SK-N-SH treated with all-trans-retinoic acid at 6 μM for 48 hours (cell line): ENCODE data around the gene NTM.

Experiments
- ARNTL ChIP-seq: fragments of 450-650 bp; formaldehyde crosslinking; IDR thresholded peaks from 2 replicates; pipeline ENCODE4 v1.5.0; 2020; ENCODE audit warnings: low read depth, mild to moderate bottlenecking, moderate library complexity, borderline replicate concordance
- BACH2 ChIP-seq: fragments of 250-450 bp; sonication (Bioruptor Pico); IDR thresholded peaks from 2 replicates; pipeline ENCODE4 v1.9.0; 2021; ENCODE audit warnings: mild to moderate bottlenecking, borderline replicate concordance
- ESRRG ChIP-seq: fragments of 250-450 bp; sonication (Bioruptor Pico); IDR thresholded peaks from 2 replicates; pipeline ENCODE4 v1.6.1; 2021; ENCODE audit warnings: mild to moderate bottlenecking
- RARB ChIP-seq: fragments of 250-450 bp; sonication (Bioruptor Pico); IDR thresholded peaks from 2 replicates; pipeline ENCODE4 v1.8.0; 2021; ENCODE audit warnings: mild to moderate bottlenecking, moderate library complexity
- ZC3H10 ChIP-seq: fragments of 250-450 bp; sonication (Bioruptor Pico); IDR thresholded peaks from 2 replicates; pipeline ENCODE4 v1.5.1; 2021; ENCODE audit warnings: mild to moderate bottlenecking, moderate library complexity
- ZFP30 ChIP-seq: fragments of 450-650 bp; formaldehyde crosslinking; IDR thresholded peaks from 2 replicates; pipeline ENCODE4 v1.5.0; 2022; ENCODE audit warnings: mild to moderate bottlenecking, moderate library complexity
- ZNF565 ChIP-seq: fragments of 450-650 bp; formaldehyde crosslinking; conservative IDR thresholded peaks from 2 replicates; pipeline ENCODE4 v1.5.0; 2020; ENCODE audit warnings: low read depth, mild to moderate bottlenecking, moderate library complexity
- TF ChIP-seq, protein P1 (sequence below): fragments of 250-450 bp; sonication (Bioruptor Pico); IDR thresholded peaks from 2 replicates; pipeline ENCODE4 v1.8.0; 2020; ENCODE audit warnings: mild to moderate bottlenecking, moderate library complexity, borderline replicate concordance

DNA sequence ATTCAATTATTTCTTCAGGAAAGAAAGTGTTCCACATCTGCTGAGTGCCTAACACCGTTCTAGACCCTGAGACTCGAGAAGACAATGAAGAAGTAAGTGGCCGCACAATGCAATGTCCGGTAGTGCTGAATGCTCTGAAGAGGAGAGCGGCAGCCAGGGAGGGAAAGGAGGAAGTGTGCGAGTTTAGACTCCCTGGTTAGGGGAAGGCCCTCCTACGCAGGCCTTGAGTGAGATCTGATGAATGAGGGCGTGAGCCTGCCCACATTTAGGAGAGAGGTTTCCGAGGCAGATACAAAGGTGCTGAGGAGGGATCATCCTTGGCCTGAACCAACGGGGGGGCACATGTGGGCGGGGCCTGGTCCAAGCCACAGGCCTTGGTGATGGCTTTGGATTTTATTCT lies 558.6 kb downstream of the NTM start:
- TF ChIP-seq ZFP30 (CRISPR knock-in tag) (no peak), ZNF565 (CRISPR knock-in tag) (no peak), ZC3H10 (CRISPR knock-in tag) (no peak), ARNTL (CRISPR knock-in tag) (no peak), RARB (CRISPR knock-in tag) (no peak), BACH2 (CRISPR knock-in tag) (no peak), ESRRG (CRISPR knock-in tag) (no peak)
- TF ChIP-seq, protein P1, sequence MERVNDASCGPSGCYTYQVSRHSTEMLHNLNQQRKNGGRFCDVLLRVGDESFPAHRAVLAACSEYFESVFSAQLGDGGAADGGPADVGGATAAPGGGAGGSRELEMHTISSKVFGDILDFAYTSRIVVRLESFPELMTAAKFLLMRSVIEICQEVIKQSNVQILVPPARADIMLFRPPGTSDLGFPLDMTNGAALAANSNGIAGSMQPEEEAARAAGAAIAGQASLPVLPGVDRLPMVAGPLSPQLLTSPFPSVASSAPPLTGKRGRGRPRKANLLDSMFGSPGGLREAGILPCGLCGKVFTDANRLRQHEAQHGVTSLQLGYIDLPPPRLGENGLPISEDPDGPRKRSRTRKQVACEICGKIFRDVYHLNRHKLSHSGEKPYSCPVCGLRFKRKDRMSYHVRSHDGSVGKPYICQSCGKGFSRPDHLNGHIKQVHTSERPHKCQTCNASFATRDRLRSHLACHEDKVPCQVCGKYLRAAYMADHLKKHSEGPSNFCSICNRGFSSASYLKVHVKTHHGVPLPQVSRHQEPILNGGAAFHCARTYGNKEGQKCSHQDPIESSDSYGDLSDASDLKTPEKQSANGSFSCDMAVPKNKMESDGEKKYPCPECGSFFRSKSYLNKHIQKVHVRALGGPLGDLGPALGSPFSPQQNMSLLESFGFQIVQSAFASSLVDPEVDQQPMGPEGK (CRISPR knock-in tag), result no peak
